ENCODE data around the gene HMCN1.
"Not testable (repeated sequence)": the region's sequence is repeated elsewhere in the genome, so short reads cannot be mapped to it uniquely, and the experiment has no call there.

The HMCN1 gene

DNA sequence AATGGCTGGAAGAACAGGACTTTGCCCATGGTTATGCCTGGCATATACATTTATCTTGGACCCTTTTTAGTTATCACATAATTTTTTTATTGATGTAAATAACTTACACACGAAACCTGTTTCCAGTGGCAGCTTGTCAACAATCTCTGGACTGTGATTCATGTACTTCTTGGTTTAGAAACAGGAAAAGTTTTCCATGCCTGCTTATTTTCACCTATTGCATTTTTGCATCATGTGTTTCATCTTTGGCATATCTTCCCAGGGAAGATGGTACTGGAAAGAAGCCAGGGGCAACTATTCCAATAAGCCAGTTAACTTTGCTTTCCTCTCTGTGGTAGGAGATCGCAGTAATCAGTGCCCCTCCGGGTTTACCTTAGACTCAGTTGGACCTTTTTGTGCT lies 430.6 kb downstream of the HMCN1 start:
- DNase-seq, result no peak

DNA sequence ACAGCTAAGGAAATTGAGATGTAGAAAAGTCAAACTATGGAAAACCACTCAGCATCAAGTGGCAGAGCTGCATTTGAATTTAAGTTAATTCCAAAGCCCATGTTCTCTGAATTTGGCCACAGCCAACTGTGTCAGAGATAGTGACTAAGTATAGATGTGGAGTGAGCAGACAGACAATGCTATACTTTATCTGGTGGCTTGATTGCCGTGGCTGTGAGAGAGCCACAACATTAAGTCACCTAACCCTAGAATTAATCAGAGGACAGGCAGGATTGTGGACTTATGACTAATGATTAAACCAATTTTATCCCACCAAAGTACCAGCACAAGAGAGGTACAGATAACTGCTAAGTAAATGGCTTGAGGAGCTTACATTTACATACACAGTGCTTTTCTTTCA lies 431.1 kb downstream of the HMCN1 start:
- no peak for DNase-seq

DNA sequence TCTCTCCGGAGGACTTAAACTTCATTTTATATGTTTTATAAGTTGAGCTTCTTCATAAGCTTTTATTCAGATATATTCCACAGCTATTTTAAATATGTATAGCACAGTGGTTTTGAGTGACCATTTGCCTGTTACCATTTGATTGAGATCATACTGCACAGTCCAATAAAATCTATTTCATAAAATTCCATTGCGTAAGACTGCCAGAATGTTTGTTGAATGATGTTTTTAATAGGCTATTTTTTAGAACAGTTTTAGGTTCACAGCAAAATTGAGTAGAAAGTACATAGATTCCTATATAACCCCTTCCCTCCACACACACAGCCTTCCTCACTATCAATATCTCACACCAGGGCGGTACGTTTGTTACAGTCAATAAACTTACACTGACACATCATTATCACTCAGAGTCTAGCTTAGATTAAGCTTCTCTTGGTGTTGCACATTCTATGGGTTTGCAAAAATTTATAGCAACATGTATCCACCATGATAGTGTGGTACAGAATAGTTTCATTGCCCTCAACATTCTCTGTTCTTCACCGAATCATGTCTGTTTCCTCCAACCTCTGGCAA lies 433.0 kb downstream of the HMCN1 start:
- no peak for DNase-seq

DNA sequence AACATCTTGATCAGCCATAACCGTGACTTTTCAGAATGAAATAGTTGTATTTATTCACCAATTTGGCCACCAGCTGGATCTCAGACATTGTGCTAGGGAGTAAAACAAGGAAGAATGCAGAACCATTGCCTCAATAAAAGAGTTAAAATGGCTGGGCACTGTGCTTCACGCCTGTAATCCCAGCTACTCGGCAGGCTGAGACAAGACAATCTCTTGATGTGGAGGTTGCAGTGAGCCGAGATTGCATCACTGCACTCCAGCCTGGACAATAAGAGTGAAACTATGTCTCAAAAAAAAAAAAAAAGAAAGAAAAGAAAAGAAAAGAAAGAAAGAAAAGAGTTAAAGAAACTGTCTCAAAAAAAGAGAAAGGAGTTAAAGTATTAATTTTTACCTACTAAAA lies 441.4 kb downstream of the HMCN1 start:
- no peak for DNase-seq

DNA sequence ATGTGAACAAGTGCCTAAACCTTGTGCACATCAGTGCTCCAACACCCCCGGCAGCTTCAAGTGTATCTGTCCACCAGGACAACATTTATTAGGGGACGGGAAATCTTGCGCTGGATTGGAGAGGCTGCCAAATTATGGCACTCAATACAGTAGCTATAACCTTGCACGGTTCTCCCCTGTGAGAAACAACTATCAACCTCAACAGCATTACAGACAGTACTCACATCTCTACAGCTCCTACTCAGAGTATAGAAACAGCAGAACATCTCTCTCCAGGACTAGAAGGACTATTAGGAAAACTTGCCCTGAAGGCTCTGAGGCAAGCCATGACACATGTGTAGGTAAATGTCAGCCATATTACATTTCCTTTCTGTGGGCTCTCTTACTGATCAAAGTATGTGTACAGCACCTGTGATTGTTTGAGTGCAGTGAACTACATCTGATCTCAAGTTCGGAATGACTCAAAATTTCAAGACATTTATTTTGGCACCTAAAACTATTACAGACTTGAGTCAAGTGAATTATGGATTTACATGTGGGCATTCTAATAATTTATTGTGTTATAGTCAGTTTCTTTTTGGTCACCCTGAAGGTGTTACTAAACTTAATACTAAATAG lies 444.3 kb downstream of the HMCN1 start:
- DNase-seq, result no peak

DNA sequence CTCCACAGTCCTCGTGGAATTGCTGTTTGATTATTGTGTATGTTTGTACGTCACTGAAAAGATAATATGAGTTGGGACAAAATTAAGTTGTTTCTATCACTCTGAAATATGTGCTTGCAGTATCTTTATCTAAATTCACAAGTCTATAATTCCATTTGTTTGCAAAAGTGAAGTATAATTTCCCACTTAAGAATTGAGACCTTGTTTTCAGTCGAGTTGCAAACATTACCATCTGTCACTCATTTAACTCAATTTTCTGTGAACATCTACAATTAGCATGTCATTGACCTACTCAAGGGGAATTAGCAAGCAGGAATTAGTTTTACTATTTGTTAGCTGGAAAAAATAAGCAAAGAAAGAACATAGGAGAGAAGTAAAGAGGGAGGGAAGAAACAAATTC lies 445.0 kb downstream of the HMCN1 start:
- no peak for DNase-seq

DNA sequence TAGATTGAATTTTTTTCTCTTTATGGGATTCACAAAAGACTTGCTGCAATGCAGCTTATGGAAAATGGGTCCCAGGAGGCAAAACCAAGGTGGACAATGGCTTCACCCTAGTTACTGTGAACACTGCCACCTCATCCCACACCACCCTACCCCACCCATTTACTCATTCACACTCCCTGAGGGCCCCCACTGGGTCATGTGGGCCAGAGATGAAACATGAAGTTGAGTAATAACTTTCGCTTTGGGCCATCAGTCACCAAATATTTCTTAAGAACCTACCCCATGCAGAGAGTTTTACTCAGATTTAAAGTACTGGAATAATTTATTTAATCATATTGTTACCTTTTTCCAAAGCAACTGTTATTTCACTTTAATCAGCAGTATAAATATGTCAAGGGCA lies 449.0 kb downstream of the HMCN1 start:
- DNase-seq, result no peak

DNA sequence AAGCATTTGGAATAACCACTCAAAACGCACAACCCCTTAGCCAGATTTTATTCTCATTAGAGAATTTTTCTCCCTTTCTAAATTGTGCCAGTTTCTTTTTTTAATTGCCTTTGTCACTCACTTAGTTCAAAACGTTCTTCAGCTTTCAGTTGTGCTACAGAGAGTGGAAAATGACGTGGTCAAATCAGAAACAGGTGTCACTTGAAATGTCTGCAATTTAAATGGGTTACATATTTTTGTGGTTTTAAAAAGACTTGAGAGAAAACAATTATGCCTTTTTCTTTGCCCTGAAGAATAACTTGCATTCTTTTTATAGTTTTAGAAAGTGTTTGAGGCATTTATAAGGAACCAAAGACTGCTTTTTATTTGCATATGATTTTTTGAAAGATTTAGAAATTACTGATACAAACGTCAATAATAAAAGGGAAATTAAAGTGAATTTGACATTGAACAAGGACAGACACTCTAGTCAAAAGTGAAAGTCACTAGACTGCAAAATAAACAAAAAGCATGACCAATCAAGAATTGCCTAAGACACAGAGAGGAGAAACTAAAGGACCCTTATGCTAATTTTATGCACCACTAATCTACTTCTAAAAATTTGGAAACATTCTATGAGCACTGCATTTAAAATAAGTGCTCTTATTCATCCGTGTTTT lies 449.9 kb downstream of the HMCN1 start:
- no peak for DNase-seq

DNA sequence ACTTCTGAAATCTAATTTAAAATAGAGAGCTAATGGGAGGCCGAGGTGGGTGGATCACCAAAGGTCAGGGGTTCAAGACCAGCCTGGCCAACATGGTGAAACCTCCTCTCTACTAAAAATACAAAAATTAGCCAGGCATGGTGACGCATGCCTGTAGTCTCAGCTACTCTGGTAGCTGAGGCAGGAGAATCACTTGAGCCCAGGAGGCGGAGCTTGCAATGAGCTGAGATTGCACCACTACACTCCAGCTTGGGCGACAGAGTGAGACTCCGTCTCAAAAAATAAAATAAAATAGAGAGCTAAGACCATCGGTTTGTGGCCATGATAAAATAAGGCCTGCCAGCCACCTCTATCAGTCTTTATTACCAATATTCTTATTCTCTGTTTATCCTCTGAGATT lies 452.1 kb downstream of the HMCN1 start:
- DNase-seq, result not testable (repeated sequence)

DNA sequence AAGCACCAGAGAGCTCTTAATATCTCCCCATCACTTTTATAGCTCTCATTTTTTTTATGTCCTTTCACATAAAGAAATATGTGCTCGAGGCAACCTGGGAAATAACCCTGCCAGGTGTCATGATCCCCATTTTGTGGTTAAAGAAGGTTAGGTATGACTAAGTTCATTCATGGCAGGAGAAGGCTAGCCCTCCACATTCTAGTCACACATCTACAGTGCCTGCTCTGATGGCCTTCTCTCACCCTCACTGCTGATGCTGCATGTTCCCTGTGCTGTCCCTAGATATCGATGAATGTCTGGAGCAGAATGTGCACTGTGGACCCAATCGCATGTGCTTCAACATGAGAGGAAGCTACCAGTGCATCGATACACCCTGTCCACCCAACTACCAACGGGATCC lies 453.4 kb downstream of the HMCN1 start:
- DNase-seq, result no peak

DNA sequence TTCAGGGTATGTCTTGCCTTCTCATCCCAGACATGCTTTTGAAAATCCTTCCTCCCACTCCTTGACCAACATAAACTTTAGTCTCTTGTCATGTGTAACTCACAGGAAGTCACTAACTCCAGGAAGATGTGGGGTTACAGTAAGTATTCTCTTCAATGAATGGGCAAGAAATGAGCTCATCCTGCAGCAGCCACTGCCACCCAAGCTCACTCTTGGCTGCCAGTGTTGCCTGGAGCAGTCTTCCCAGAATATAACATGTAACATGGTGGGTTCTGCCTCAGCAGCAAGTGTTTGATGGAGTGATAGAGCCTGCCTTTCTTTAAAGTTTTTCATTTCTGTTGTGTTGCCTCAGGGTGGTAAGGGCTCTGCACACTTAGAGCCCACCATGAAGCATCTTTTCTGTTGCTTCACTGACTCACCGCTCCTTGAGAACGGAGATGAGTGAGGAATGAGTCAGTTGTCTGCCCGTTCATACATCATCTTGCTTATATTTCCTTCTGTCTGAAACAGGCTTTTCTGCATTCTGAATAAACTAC lies 453.9 kb downstream of the HMCN1 start:
- no peak for DNase-seq

DNA sequence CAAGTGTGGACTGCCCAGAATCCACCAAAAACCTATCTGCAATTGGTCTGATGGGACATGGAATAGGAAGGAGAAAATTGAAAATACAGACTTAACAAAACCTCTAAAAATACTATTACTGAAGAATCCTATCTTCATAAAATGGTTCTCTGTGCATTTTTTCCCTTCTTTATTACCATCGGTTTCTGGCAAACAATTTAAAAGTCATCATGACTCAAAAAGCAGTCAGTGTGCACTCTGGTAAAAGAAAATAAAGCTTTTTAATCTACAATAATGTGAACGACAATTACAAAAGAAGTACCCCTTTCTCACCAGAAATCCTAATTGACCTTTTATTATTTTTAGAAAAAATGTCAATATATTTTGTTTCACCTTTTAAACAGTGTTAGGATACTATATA lies 454.5 kb downstream of the HMCN1 start:
- DNase-seq, result no peak

DNA sequence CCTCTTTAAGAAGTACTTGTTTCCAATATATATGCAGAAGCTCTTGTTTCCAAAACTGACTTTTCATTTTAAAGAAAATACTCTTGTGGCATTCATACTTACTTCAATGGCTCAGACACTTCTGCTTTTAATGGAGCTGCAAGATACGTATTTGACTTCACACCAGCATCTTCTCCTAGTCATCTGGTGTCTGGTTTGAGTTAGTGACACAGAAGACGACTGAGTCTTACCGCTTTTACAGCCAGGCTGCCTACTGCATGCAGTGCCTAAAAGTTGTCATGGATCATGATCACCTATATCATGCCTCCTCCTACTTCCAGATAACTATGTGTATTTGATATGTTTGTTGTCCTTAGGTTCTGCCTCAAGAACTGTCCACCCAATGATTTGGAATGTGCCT lies 455.0 kb downstream of the HMCN1 start:
- DNase-seq, result no peak

DNA sequence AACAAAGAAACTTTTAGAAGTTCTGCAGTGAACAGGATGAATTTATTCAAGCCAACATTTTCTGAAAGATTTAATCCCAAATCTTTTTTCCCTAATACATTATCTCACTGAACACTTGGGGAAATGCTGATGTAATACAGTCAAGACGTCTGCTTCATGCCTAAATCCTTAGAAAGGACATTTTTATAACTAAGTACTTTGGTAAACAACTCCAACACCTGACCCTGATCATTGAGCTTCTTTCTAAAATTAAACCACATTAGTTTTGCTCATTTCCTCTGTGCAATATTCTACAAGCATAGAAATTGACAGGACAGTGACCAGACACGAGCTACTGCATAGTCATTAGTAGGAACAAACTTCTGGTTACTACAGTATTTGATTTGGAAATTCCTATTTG lies 457.3 kb downstream of the HMCN1 start:
- DNase-seq, result no peak

DNA sequence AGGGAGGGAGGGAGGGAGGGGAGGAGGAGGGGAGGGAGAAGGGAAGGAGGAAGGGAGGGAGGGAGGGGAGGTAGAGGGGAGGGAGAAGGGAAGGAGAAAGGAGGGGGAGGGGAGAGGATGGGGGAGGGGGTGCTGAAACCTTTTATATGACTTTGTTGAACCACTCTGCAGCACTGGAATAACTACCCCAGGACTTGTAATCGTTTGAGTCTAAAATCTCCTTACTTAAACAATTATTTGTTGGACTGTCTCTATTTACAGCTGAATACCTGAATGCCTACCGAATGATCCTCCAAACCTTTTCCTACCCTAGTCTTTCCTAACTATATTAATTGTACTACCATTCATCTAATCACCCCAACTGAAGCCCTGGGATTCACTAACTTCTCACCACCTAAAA lies 459.0 kb downstream of the HMCN1 start:
- DNase-seq, result no peak

DNA sequence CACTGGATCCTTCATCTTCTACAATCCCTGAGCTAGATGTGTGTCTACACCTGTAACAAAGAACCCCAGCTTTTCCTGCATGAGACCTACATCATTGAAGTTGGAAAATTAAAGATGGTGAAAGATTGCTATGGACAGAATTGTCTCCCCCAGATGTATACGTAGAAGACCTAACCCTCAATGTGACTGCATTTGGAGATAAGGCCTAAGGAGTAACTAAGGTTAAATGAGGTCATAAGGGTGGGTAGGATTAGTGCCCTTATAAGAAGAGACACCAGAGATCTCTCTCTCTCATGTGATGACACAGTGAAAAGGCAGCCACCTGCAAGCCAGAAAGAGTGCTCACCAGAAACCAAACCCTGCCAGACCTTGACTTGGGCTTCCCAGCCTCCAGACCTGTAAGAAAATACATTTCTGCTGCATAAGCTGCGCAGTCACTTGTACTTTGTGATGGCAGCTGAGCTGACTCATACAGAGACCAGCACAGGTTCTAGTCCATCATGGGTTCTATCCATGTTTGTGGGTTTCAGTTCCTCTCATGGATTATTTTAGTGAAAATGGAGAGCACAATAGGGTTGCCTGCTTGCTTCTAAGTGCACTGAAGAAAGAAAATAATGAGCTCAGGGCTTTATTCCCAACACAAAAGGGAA lies 460.0 kb downstream of the HMCN1 start:
- DNase-seq, result no peak

DNA sequence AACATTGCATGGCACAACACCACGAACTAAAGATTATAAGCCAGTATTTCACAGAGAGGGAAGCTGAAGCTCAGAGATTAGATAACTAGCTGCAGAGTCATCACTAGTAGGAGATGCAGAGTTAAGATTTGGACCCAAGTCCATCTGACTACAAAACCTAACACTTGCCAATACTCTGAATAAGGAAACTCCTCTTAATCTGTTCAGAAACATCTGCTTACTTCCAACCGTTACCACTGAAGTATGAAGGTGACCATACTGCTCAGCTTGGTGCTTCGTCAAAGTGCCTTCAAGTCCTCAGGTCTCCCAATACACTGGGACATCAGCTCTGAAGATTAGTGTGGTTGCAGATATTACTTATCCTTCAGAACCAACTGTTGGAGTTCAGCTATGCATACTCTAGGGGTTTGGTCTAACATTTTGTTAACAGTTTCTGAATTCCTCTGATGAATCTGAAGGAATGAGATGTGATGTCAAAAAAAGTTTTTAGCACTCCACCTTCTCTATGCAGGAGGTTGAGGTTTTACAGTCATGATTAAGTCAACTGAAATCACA lies 461.3 kb downstream of the HMCN1 start:
- DNase-seq, result no peak

DNA sequence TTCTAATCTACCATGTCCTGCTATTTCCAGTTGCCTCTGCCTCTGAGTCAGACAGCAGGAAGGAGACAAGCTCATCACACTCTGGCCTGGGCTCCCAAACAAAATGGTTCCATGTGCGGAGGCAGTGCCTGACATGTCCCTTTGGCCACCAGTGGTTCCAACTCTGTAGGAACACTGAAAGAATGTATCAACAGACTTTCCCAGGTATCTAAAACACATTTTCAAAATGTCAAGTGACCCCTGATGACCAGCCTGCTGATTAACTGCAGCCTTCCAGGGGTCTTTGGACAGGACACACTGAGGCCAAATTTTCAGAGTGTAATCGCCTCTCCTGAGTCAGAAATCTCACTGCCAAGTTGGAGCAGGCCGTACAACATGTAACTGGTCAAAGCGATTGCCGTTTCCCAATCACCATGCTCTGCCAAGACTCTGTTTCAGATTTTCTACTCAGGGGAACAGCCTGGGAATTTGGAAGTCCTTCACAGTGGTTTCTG lies 468.1 kb downstream of the HMCN1 start:
- no peak for DNase-seq

DNA sequence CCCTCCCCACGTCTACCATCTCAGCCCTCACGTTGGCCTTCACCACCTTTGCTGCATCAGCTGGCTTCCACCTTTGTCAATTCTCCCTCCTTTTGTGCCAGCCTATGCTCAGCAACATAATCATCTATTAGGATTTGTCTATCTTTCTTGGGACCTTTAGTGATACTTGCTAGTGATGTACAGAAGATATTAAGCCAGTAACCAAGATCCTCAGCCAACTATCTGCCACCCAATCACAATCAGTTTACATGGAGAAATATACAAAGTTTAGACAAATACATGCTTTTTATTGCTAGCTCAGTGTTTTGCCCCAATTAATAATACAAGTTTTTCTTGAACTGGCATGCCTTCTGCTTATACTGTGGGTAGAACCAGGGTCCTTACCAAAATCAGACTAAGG lies 468.6 kb downstream of the HMCN1 start:
- no peak for DNase-seq

DNA sequence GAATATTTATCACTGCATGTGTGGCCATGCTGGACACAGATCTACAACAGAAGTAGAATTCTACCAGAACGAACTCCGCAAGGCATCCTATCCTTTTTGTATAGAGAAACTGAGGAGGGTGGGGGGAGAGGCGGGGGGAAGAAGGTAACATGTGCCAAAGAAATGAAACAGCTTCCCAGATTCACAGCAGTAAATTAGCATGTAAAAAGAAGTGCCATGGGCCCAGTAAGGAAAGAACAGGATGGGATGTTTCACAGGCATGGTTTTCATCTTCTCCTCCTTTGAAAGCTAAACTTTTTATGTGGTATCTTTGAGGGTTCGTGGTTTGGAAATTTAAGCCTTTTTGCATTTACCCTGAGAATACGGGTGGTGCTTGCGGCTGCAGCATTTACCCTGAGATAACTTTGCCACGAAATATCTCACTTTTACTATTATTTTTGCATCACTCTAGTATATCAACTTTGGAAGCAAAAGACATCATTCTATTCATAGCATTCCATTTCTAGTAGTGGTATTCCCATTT lies 471.9 kb downstream of the HMCN1 start:
- DNase-seq, result no peak

DNA sequence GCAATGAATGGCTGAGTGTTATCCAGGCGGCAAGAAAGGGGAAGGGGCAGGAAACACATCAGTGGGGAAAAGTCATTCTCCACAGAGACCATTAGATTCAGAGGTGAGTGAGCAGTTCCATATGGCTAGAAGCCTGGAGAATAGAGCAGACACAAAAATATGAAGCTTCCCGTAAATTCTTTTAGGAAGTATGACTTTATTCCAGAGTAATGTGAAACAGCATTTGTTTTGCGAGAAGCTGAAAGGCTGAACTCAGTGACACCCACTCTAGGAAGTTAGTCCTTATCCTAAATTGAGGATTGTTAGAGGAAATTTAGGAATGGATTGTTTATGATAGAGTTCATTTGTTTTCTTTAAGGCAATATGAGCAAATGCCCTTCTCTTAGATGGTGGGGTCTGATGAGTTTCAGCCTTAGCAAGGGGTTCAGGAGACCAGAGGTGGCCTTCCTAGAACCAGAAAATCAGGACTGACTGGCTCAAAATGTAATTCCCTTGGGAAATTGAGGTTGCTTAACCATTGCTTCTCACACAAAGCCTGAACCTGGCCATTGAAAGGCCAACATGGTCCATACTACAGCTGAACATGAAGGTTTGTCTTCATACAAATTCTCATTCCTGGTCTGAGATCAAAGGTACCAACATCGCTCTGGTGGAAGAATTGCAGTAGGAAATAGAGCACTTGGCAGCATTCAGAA lies 473.3 kb downstream of the HMCN1 start:
- DNase-seq, result no peak

DNA sequence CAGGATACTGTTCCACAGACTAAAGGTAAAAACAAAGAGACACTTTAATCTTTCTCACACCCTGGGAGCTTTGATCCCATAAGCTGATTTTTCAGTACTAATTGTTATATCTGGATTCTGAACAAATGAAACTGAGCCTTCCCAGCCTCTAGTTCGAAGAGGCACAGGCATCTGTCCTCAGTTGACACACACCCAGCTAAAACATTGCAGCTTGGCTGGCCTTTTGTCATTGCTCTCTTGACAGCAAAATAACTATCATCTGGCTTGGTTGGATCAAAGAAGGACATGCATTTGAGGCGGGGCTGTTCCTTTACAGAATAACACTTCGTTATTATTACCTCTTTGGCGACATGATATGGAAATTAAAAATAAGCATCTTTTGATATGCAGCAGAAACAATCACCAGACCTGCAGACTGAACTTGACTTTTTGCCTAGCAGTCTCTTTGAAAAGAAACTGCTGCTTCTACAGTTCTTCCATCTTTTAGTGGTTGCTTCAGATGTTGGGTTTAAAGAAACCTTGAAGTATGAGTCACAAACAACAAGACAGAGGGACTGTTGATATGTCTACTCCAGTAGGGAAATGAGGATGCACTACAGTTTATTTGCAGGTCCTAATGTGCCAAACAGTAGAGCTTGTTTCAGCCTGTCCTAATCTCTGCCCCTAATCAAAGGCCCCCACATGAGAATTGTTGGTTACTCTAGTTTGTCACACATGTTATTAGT lies 474.4 kb downstream of the HMCN1 start:
- DNase-seq, result no peak
